BE2C (cell line): ENCODE data around the gene NXPH4.
A peak's percentile ranks its signal among the peaks of the same experiment; 100 is the strongest.

Source experiments
- DNase-seq: peaks from one replicate; pipeline ENCODE4 v3.0.0-alpha.2; 2020
- H3K27me3 ChIP-seq: fragments of 250-450 bp; sonication (Bioruptor Pico); 2 replicates; pipeline ENCODE4 v1.5.1; 2020; ENCODE audit warnings: mild to moderate bottlenecking
- H3K36me3 ChIP-seq: fragments of 250-450 bp; sonication (Bioruptor Pico); 2 replicates; pipeline ENCODE4 v1.5.1; 2020; ENCODE audit warnings: mild to moderate bottlenecking
- H3K4me1 ChIP-seq: fragments of 250-450 bp; sonication (Bioruptor Pico); 2 replicates; pipeline ENCODE4 v1.5.1; 2020
- H3K4me3 ChIP-seq: 2 replicates; pipeline ENCODE4 v1.5.1; 2011; ENCODE audit warnings: low read depth, low read length
- H3K9me3 ChIP-seq: fragments of 250-450 bp; sonication (Bioruptor Pico); 2 replicates; pipeline ENCODE4 v1.5.1; 2020
- CTCF ChIP-seq: IDR thresholded peaks from 2 replicates; pipeline ENCODE4 v1.5.1; 2012; ENCODE audit warnings: mild to moderate bottlenecking, low read depth, low read length

NXPH4 gene

GRCh38 chr12:57230381-57231155, 14.0 kb downstream of the NXPH4 start:
- peaks cover 37% of the 10 kb centered on the region for H3K36me3 ChIP-seq
- peaks cover 16% of the 10 kb centered on the region for H3K4me1 ChIP-seq
- peaks cover 18% of the 10 kb centered on the region for H3K27me3 ChIP-seq
- H3K9me3 ChIP-seq: no peaks in the 10 kb centered on the region
- DNase-seq: peak; percentile 6
- H3K4me3 ChIP-seq: peak overlapping the region; percentile 89
- TF ChIP-seq CTCF: no peak

- no peaks in the 10 kb centered on the region for H3K9me3 ChIP-seq
- DNase-seq: no peak
- peaks cover 22% of the 10 kb centered on the region for H3K27me3 ChIP-seq
- H3K36me3 ChIP-seq: peaks cover 37% of the 10 kb centered on the region
- H3K4me3 ChIP-seq: peak overlapping the region; percentile 89
- H3K4me1 ChIP-seq: peaks cover 21% of the 10 kb centered on the region
- TF ChIP-seq CTCF: no peak
Measured at GRCh38 chr12:57231276-57232021, 14.9 kb downstream of the NXPH4 start.

GRCh38 chr12:57232156-57232756, 15.7 kb downstream of the NXPH4 start:
- no peak overlapping the region for H3K4me3 ChIP-seq

GRCh38 chr12:57233357-57234232, 17.0 kb downstream of the NXPH4 start:
- no peaks in the 10 kb centered on the region for H3K9me3 ChIP-seq
- H3K4me3 ChIP-seq: no peak overlapping the region
- H3K27me3 ChIP-seq: peaks cover 36% of the 10 kb centered on the region
- peaks cover 21% of the 10 kb centered on the region for H3K4me1 ChIP-seq
- DNase-seq: no peak
- no peak for TF ChIP-seq CTCF
- peaks cover 37% of the 10 kb centered on the region for H3K36me3 ChIP-seq

More at GRCh38 chr12:57232156-57232756, 15.7 kb downstream of the NXPH4 start:
- Histone ChIP-seq H3K36me3 (peaks cover 37% of the 10 kb centered on the region), H3K9me3 (no peaks in the 10 kb centered on the region), H3K4me1 (peaks cover 21% of the 10 kb centered on the region), H3K27me3 (peaks cover 25% of the 10 kb centered on the region)
- DNase-seq: no peak
- TF ChIP-seq CTCF: no peak

- no peak for DNase-seq
- H3K9me3 ChIP-seq: no peaks in the 10 kb centered on the region
- H3K36me3 ChIP-seq: peaks cover 37% of the 10 kb centered on the region
- peaks cover 21% of the 10 kb centered on the region for H3K4me1 ChIP-seq
- TF ChIP-seq CTCF: no peak
- H3K4me3 ChIP-seq: no peak overlapping the region
- H3K27me3 ChIP-seq: peaks cover 43% of the 10 kb centered on the region
Measured at GRCh38 chr12:57234233-57234570, 17.6 kb downstream of the NXPH4 start.
